ENCODE measurements around the gene BBS12.

DNA sequence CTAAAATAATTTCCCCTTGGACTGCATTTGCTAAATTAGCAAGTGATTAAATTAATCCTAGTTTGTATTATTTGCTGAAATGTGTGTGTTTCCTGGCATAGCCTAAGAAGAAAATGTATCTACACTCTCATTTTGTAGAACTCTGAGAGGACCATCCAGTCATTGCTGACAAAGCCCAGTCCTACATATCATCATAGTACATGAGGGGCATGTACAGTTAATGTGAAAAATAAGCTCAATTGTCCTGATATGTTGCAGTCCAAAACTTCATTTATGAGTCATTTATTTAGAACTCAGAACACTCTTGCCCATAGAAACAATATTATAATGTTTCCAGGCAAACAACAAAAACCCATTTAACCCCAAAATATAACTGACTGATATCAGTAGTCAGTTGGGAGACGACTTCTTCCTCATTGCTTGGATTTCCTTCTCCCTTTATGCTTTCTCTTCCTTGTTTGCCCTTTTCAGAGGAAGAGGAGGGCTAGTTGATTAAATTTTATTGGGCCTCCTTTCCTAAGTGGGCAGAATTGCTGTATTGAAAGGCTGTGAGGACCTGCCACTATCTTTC, 26.9 kb upstream of the BBS12 start:
- TF ChIP-seq, protein P1, sequence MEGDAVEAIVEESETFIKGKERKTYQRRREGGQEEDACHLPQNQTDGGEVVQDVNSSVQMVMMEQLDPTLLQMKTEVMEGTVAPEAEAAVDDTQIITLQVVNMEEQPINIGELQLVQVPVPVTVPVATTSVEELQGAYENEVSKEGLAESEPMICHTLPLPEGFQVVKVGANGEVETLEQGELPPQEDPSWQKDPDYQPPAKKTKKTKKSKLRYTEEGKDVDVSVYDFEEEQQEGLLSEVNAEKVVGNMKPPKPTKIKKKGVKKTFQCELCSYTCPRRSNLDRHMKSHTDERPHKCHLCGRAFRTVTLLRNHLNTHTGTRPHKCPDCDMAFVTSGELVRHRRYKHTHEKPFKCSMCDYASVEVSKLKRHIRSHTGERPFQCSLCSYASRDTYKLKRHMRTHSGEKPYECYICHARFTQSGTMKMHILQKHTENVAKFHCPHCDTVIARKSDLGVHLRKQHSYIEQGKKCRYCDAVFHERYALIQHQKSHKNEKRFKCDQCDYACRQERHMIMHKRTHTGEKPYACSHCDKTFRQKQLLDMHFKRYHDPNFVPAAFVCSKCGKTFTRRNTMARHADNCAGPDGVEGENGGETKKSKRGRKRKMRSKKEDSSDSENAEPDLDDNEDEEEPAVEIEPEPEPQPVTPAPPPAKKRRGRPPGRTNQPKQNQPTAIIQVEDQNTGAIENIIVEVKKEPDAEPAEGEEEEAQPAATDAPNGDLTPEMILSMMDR (conservative IDR thresholded peaks at IDR 0.05): no peak
- TF ChIP-seq ZFX (IDR thresholded peaks at IDR 0.05): no peak

Data from C4-2B (cell line).